SK-N-SH (cell line): ENCODE measurements around the gene RGS17. TPM values are rescaled to one million over a fixed set of nuclear protein-coding genes. Genes with fewer than 3 reads are reported as not detected.

Source experiments
- CTCF ChIA-PET: fragments of 300-600, 350-600 bp; formaldehyde crosslinking; extraction: SDS; loops from one replicate; lab custom pipeline; 2021; lab: Yijun Ruan, JAX
- POLR2A ChIA-PET: fragments of 350-600 bp; sonication (Branson Sonifier 250); formaldehyde crosslinking; extraction: SDS; loops from one replicate; lab custom pipeline; 2020; ENCODE audit warnings: antibody characterized with exemption, inconsistent platforms; lab: Yijun Ruan, JAX
- DNase-seq: peaks from one replicate; pipeline ENCODE4 v3.0.0; 2012
- H2AFZ ChIP-seq: fragments of 200-600 bp; sonication (generic); 2 replicates; pipeline ENCODE4 v1.8.1; 2016; ENCODE audit warnings: antibody characterized with exemption, mild to moderate bottlenecking, low read depth
- H3F3A ChIP-seq: fragments of 200-600 bp; sonication (generic); replicated peaks from 2 replicates; pipeline ENCODE3; 2016; ENCODE audit warnings: antibody characterized with exemption, mild to moderate bottlenecking; ENCODE audit not compliant: insufficient read depth
- H3K27ac ChIP-seq, 2 experiments: fragments of 200-500 bp in 1 of 2; fragments of 200-600 bp in 1 of 2; sonication (Bioruptor generic) in 1 of 2; sonication (generic), shearing (Covaris generic) in 1 of 2; 2 replicates each; pipeline versions ENCODE4 v1.5.1 to v1.6.1; 2014 to 2016; ENCODE audit warnings: low read depth in 2 of 2, inconsistent platforms in 1 of 2, low read length in 1 of 2, mild to moderate bottlenecking in 1 of 2, mixed read lengths in 1 of 2
- H3K27me3 ChIP-seq: fragments of 200-600 bp; sonication (generic), shearing (Covaris generic); 2 replicates; pipeline ENCODE4 v1.6.1; 2016; ENCODE audit warnings: mixed run types; ENCODE audit not compliant: insufficient read depth
- H3K36me3 ChIP-seq, 2 experiments: fragments of 200-500 bp in 1 of 2; fragments of 200-600 bp in 1 of 2; sonication (Bioruptor generic) in 1 of 2; sonication (generic) in 1 of 2; replicated peaks in 1 of 2; 2 replicates each; pipeline versions ENCODE3 to v1.5.1; 2014 to 2016; ENCODE audit warnings: low read length in 1 of 2, mild to moderate bottlenecking in 1 of 2; ENCODE audit not compliant: insufficient read depth in 2 of 2, control insufficient read depth in 1 of 2
- H3K4me1 ChIP-seq, 2 experiments: fragments of 200-500 bp in 1 of 2; fragments of 200-600 bp in 1 of 2; sonication (Bioruptor generic) in 1 of 2; sonication (generic), shearing (Covaris generic) in 1 of 2; 2 replicates each; pipeline versions ENCODE4 v1.5.1 to v1.6.1; 2014 to 2016; ENCODE audit warnings: low read depth in 1 of 2, low read length in 1 of 2, mixed run types in 1 of 2; ENCODE audit not compliant: insufficient read depth in 2 of 2, control insufficient read depth in 1 of 2
- H3K4me2 ChIP-seq: fragments of 200-600 bp; sonication (generic), shearing (Covaris generic); 2 replicates; pipeline ENCODE4 v1.6.1; 2017; ENCODE audit warnings: mixed run types
- H3K4me3 ChIP-seq, 2 experiments: fragments of 200-500 bp in 1 of 2; fragments of 200-600 bp in 1 of 2; sonication (Bioruptor generic) in 1 of 2; sonication (generic), shearing (Covaris generic) in 1 of 2; 2 replicates each; pipeline versions ENCODE4 v1.5.1 to v1.8.1; 2014 to 2016; ENCODE audit warnings: low read depth in 2 of 2, inconsistent platforms in 1 of 2, low read length in 1 of 2, mild to moderate bottlenecking in 1 of 2, mixed read lengths in 1 of 2, moderate library complexity in 1 of 2
- H3K79me2 ChIP-seq: fragments of 200-600 bp; sonication (generic); 2 replicates; pipeline ENCODE4 v1.8.1; 2017; ENCODE audit warnings: mild to moderate bottlenecking; ENCODE audit not compliant: insufficient read depth
- H3K9ac ChIP-seq: fragments of 200-600 bp; sonication (generic); 2 replicates; pipeline ENCODE4 v1.6.1; 2017; ENCODE audit warnings: mixed run types
- H3K9me2 ChIP-seq: fragments of 200-600 bp; sonication (generic); 2 replicates; pipeline ENCODE4 v1.6.1; 2017; ENCODE audit warnings: mixed run types
- H3K9me3 ChIP-seq: fragments of 200-600 bp; sonication (generic); 2 replicates; pipeline ENCODE4 v1.6.1; 2017; ENCODE audit warnings: mixed run types, mild to moderate bottlenecking, moderate library complexity
- H4K20me1 ChIP-seq: fragments of 200-600 bp; sonication (generic); 2 replicates; pipeline ENCODE4 v1.6.1; 2017; ENCODE audit warnings: mild to moderate bottlenecking, mixed run types; ENCODE audit not compliant: insufficient read depth
- CTCF ChIP-seq: fragments of 200-600 bp; sonication (generic); IDR thresholded peaks from 2 replicates; pipeline ENCODE4 v1.6.1; 2017; ENCODE audit warnings: antibody characterized with exemption, mild to moderate bottlenecking, moderate library complexity
- FOSL2 ChIP-seq: IDR thresholded peaks from 2 replicates; pipeline ENCODE4 v1.4.0; 2012; ENCODE audit warnings: low read depth, mild to moderate bottlenecking, moderate library complexity, borderline replicate concordance
- FOXJ3 ChIP-seq: sonication (generic); formaldehyde crosslinking; IDR thresholded peaks from 2 replicates; pipeline ENCODE4 v1.5.1; 2020; ENCODE audit warnings: mild to moderate bottlenecking, missing genetic modification reagents
- FOXM1 ChIP-seq: IDR thresholded peaks from 2 replicates; pipeline ENCODE4 v1.4.0; 2012; ENCODE audit warnings: low read depth, mild to moderate bottlenecking
- IRF3 ChIP-seq: fragments of 150-350 bp; IDR thresholded peaks from 2 replicates; pipeline ENCODE4 v1.6.1; 2016; ENCODE audit warnings: mild to moderate bottlenecking, low read depth, low read length
- JUND ChIP-seq: IDR thresholded peaks from 2 replicates; pipeline ENCODE4 v1.4.0; 2012
- MEF2A ChIP-seq: IDR thresholded peaks from 2 replicates; pipeline ENCODE4 v1.4.0; 2012; ENCODE audit warnings: low read depth, borderline replicate concordance
- NRF1 ChIP-seq: IDR thresholded peaks from 2 replicates; pipeline ENCODE4 v1.6.1; 2012; ENCODE audit warnings: low read depth, mild to moderate bottlenecking, low read length
- RCOR1 ChIP-seq: fragments of 150-350 bp; IDR thresholded peaks from 2 replicates; pipeline ENCODE4 v1.6.1; 2017; ENCODE audit warnings: antibody characterized with exemption, low read length
- REST ChIP-seq: IDR thresholded peaks from 2 replicates; pipeline ENCODE4 v1.6.1; 2012; ENCODE audit warnings: mild to moderate bottlenecking, low read depth, low read length, moderate library complexity
- SIN3A ChIP-seq: IDR thresholded peaks from 2 replicates; pipeline ENCODE4 v1.6.1; 2012; ENCODE audit warnings: low read depth, mild to moderate bottlenecking, low read length, moderate library complexity, borderline replicate concordance
- polyA plus RNA-seq, 3 experiments: library from polyadenylated mRNA; depleted of rRNA; stranded (reverse); fragments of >200 nt; gene quantifications; 2 replicates each; pipeline ENCODE4 v1.2.3, GENCODE V29; 2012
- TF ChIP-seq, protein P1 (sequence below): IDR thresholded peaks from 2 replicates; pipeline ENCODE4 v1.4.0; 2012; ENCODE audit warnings: low read depth, borderline replicate concordance
- TF ChIP-seq, protein P2 (sequence below): fragments of 150-350 bp; IDR thresholded peaks from 2 replicates; pipeline ENCODE4 v1.6.1; 2017; ENCODE audit warnings: antibody characterized with exemption, low read length, low read depth, borderline replicate concordance

Gene RGS17
- polyA plus RNA-seq, 1 of the 3 experiments (the other 2 are of a cell fraction), result 1.4 TPM

- no peaks in the 10 kb centered on the region for H3F3A ChIP-seq
- no peak overlapping the region for H3K27ac ChIP-seq
- no peak overlapping the region for H3K4me2 ChIP-seq
- DNase-seq, result no peak
- H4K20me1 ChIP-seq, result no peaks in the 10 kb centered on the region
- no peaks in the 10 kb centered on the region for H3K9me3 ChIP-seq
- no peaks in the 10 kb centered on the region for H3K79me2 ChIP-seq
- CTCF ChIA-PET, result no interaction called here
- H3K36me3 ChIP-seq, result no peaks in the 10 kb centered on the region
- no peaks in the 10 kb centered on the region for H3K27me3 ChIP-seq
- no peaks in the 10 kb centered on the region for H3K4me1 ChIP-seq
- no peak overlapping the region for H2AFZ ChIP-seq
- TF ChIP-seq JUND (no peak), CTCF (no peak), FOXM1 (no peak), RCOR1 (no peak), FOXJ3 (no peak), NRF1 (no peak), FOSL2 (no peak), MEF2A (no peak), REST (no peak), SIN3A (no peak), IRF3 (no peak)
- TF ChIP-seq, protein P1, sequence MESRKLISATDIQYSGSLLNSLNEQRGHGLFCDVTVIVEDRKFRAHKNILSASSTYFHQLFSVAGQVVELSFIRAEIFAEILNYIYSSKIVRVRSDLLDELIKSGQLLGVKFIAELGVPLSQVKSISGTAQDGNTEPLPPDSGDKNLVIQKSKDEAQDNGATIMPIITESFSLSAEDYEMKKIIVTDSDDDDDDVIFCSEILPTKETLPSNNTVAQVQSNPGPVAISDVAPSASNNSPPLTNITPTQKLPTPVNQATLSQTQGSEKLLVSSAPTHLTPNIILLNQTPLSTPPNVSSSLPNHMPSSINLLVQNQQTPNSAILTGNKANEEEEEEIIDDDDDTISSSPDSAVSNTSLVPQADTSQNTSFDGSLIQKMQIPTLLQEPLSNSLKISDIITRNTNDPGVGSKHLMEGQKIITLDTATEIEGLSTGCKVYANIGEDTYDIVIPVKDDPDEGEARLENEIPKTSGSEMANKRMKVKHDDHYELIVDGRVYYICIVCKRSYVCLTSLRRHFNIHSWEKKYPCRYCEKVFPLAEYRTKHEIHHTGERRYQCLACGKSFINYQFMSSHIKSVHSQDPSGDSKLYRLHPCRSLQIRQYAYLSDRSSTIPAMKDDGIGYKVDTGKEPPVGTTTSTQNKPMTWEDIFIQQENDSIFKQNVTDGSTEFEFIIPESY, result no peak
- TF ChIP-seq, protein P2, sequence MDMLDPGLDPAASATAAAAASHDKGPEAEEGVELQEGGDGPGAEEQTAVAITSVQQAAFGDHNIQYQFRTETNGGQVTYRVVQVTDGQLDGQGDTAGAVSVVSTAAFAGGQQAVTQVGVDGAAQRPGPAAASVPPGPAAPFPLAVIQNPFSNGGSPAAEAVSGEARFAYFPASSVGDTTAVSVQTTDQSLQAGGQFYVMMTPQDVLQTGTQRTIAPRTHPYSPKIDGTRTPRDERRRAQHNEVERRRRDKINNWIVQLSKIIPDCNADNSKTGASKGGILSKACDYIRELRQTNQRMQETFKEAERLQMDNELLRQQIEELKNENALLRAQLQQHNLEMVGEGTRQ, result no peak
- H3K4me3 ChIP-seq, result no peak overlapping the region
- H3K9me2 ChIP-seq, result no peaks in the 10 kb centered on the region
- POLR2A ChIA-PET, result no interaction called here
- no peak overlapping the region for H3K9ac ChIP-seq
These were observed 65.9 kb downstream of the RGS17 start for GRCh38 chr6:153065222-153065621.
